OCI-LY7 (cell line): ENCODE measurements around the gene DEXI. TPM values are rescaled to one million over a fixed set of nuclear protein-coding genes. Genes with fewer than 3 reads are reported as not detected.
A peak's percentile ranks its signal among the peaks of the same experiment; 100 is the strongest.

ENCODE experiments used
- BruUV-seq: library from RNA; stranded (reverse); fragments of 400-500 nt; replicated peaks from 2 replicates; lab custom pipeline; 2021; lab: Mats Ljungman, UMichigan
- CTCF ChIA-PET: fragments of 300-600 bp; sonication (Branson Sonifier 250); formaldehyde crosslinking; loops from one replicate; lab custom pipeline; 2022; ENCODE audit warnings: antibody characterized with exemption; ENCODE audit not compliant: unreplicated experiment; lab: Charles Lee
- POLR2A ChIA-PET: fragments of 300-600 bp; sonication (Branson Sonifier 250); formaldehyde crosslinking; loops from one replicate; lab custom pipeline; 2022; ENCODE audit warnings: antibody characterized with exemption; lab: Charles Lee
- DNase-seq: peaks from one replicate; pipeline ENCODE4 v3.0.0-alpha.2; 2015; ENCODE audit warnings: low spot score
- H2AFZ ChIP-seq: fragments of 200-600 bp; sonication (generic), shearing (Covaris generic); 2 replicates; pipeline ENCODE4 v1.6.1; 2014; ENCODE audit warnings: mild to moderate bottlenecking, antibody characterized with exemption, low read length, moderate library complexity
- H3K27ac ChIP-seq: fragments of 200-600 bp; sonication (generic); 2 replicates; pipeline ENCODE4 v1.5.1; 2014; ENCODE audit warnings: mixed run types, low read depth, mild to moderate bottlenecking, moderate library complexity, low read length, inconsistent platforms; ENCODE audit not compliant: poor library complexity, severe bottlenecking
- H3K36me3 ChIP-seq: fragments of 200-600 bp; sonication (generic); 2 replicates; pipeline ENCODE4 v1.6.1; 2014; ENCODE audit warnings: mild to moderate bottlenecking, antibody characterized with exemption, low read length, moderate library complexity, mixed read lengths; ENCODE audit not compliant: insufficient read depth
- H3K4me1 ChIP-seq: fragments of 200-600 bp; sonication (generic); 2 replicates; pipeline ENCODE4 v1.5.1; 2014; ENCODE audit warnings: mild to moderate bottlenecking, low read length; ENCODE audit not compliant: insufficient read depth, poor library complexity, severe bottlenecking
- H3K4me2 ChIP-seq: fragments of 200-600 bp; sonication (generic); 2 replicates; pipeline ENCODE4 v1.6.1; 2014; ENCODE audit warnings: mild to moderate bottlenecking, low read length
- H3K4me3 ChIP-seq: fragments of 200-600 bp; sonication (generic); 2 replicates; pipeline ENCODE4 v1.5.1; 2014; ENCODE audit warnings: mild to moderate bottlenecking, low read depth, low read length; ENCODE audit not compliant: poor library complexity, severe bottlenecking
- H3K79me2 ChIP-seq: fragments of 200-600 bp; sonication (generic); 2 replicates; pipeline ENCODE4 v1.6.1; 2016; ENCODE audit warnings: low read depth, mild to moderate bottlenecking, low read length, moderate library complexity, mixed read lengths; ENCODE audit not compliant: insufficient read depth
- H3K9me2 ChIP-seq: fragments of 200-600 bp; sonication (generic); 2 replicates; pipeline ENCODE4 v1.6.1; 2016; ENCODE audit warnings: mild to moderate bottlenecking, low read length, mixed read lengths; ENCODE audit not compliant: insufficient read depth
- H3K9me3 ChIP-seq: fragments of 200-600 bp; sonication (generic); 2 replicates; pipeline ENCODE4 v1.6.1; 2014; ENCODE audit warnings: mild to moderate bottlenecking, mixed run types, low read length, mixed read lengths
- H4K20me1 ChIP-seq: fragments of 200-600 bp; sonication (generic); 2 replicates; pipeline ENCODE4 v1.6.1; 2014; ENCODE audit warnings: mild to moderate bottlenecking, antibody characterized with exemption, low read length, moderate library complexity, mixed read lengths; ENCODE audit not compliant: insufficient read depth
- EZH2phosphoT487 ChIP-seq: fragments of 200-600 bp; sonication (generic); IDR thresholded peaks from 2 replicates; pipeline ENCODE4 v1.6.1; 2018; ENCODE audit warnings: low read depth, borderline replicate concordance, mild to moderate bottlenecking, mixed run types, antibody characterized with exemption, low read length, moderate library complexity, mixed read lengths
- intact Hi-C: fragments of 100-400 bp; cut with micrococcal nuclease; formaldehyde crosslinking; loops from one replicate; pipeline ENCODE4 v1.10.0; 2022; ENCODE audit not compliant: unreplicated experiment
- total RNA-seq, 2 experiments: library from RNA; depleted of rRNA in 1 of 2; stranded (reverse); fragments of >200 nt in 1 of 2; shearing (Covaris generic) in 1 of 2; gene quantifications; 2 replicates each; pipeline ENCODE4 v1.2.3, GENCODE V29; 2014 to 2022
- TF ChIP-seq, protein P1 (sequence below): fragments of 200-600 bp; sonication (generic); conservative IDR thresholded peaks from 2 replicates; pipeline ENCODE4 v1.5.1; 2014; ENCODE audit warnings: mild to moderate bottlenecking, antibody characterized with exemption, low read length, moderate library complexity, mixed read lengths

DEXI gene
- total RNA-seq, 2 experiments from 2014 or later: 15.1 to 17.6 TPM

DNA sequence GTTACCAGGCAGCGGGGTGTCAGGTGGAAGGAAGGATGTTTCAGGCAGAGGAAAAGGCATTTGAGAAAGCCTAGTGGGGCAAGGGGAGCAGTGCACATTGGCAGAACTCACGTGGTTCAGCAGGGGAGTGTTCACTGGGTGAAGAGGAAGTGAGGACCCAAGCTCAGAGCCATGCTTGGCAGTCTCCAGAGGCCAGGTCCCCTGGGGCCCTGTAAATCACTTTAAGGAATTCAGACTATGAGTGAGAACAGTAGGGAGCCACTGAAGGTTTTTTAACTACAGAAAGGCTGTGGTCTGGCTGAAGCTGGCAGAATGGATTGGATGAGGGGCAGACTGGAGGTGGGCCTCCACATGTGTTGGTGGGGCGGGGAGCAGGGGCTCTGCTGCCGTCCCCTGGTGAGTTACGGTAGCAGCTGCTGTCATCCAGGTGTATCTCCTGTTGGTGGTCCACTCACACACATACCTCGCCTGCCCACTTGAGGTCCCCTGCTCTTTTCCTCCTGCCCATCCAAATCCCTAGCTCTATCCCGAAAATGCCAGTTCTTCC is 7.2 kb upstream of the DEXI start:
- intact Hi-C loops: loop anchor here (10.0 kb wide), 2 partner anchors 565 to 1855 kb away; partner anchors contain the start of genes ATF7IP2 and HAPSTR1
- peak overlapping the region; percentile 73 for H3K27ac ChIP-seq

DNA sequence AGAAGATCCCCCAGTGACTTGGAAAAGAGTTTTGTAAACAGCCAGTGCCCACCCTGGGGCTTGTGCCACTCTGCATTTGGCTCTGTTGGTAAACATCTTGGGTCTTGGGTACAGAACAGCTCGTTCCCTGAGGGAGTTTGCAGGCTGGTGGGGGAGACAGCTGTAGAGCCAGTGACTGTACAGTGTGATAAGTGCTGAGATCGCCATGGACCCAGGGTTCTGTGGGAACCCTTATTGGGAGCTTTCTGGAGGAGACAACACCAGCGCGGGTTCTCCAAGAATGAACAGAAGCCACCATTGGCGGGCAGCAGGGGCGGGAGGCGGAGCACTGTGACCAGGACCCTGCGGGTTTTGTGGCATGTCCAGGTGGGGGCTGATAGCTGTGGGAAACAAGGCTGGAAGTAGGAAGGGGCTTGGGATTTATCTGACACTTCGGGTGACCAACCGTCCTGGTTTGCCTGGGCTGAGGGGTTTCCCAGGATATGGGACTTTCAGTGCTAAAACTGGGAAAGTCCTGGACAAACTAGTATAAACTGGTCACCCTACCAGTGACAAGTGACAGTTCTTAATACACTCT is 5.0 kb upstream of the DEXI start:
- intact Hi-C loops: loop anchor here (10.0 kb wide), 2 partner anchors 562 to 1852 kb away; partner anchors contain the start of genes ATF7IP2 and HAPSTR1
- peak overlapping the region; percentile 88 for H3K4me2 ChIP-seq
- H3K9me3 ChIP-seq: no peaks in the 10 kb centered on the region
- peaks cover 67% of the 10 kb centered on the region for H3K79me2 ChIP-seq
- H3K9me2 ChIP-seq: no peaks in the 10 kb centered on the region
- DNase-seq: no peak
- H3K4me3 ChIP-seq: no peak overlapping the region
- H3K4me1 ChIP-seq: peaks cover 72% of the 10 kb centered on the region
- H4K20me1 ChIP-seq: peaks cover 13% of the 10 kb centered on the region; the same call in 1 of the 2 replicates
- H2AFZ ChIP-seq: no peak overlapping the region
- no peak overlapping the region for H3K27ac ChIP-seq
- peaks cover 10% of the 10 kb centered on the region; the same call in 1 of the 2 replicates for H3K36me3 ChIP-seq
- ChIA-PET POLR2A (no interaction called here), CTCF (no interaction called here)
- BruUV-seq: no TSS peak
- TF ChIP-seq, protein P1, sequence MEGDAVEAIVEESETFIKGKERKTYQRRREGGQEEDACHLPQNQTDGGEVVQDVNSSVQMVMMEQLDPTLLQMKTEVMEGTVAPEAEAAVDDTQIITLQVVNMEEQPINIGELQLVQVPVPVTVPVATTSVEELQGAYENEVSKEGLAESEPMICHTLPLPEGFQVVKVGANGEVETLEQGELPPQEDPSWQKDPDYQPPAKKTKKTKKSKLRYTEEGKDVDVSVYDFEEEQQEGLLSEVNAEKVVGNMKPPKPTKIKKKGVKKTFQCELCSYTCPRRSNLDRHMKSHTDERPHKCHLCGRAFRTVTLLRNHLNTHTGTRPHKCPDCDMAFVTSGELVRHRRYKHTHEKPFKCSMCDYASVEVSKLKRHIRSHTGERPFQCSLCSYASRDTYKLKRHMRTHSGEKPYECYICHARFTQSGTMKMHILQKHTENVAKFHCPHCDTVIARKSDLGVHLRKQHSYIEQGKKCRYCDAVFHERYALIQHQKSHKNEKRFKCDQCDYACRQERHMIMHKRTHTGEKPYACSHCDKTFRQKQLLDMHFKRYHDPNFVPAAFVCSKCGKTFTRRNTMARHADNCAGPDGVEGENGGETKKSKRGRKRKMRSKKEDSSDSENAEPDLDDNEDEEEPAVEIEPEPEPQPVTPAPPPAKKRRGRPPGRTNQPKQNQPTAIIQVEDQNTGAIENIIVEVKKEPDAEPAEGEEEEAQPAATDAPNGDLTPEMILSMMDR: 0 out of 2 replicates have a peak, but pooled peaks have one; percentile 29
- TF ChIP-seq EZH2phosphoT487: no peak

More for the DNA sequence above, 7.2 kb upstream of the DEXI start:
- ChIA-PET POLR2A (interaction anchor here (0.6 to 1.6 kb wide), 6 partner anchors 10 to 579 kb away, joined by 3 to 6 read pairs (median 3); partner anchors contain the start of genes CIITA and SOCS1), CTCF (interaction anchor here (0.6 kb wide), 1 partner anchor 131 kb away, joined by 8 read pairs; the partner anchor contains the start of gene TVP23A)
- H4K20me1 ChIP-seq: peaks cover 13% of the 10 kb centered on the region; the same call in 1 of the 2 replicates
- peak overlapping the region; percentile 77 for H3K4me2 ChIP-seq
- TF ChIP-seq, protein P1: peak; percentile 75
- no peak for TF ChIP-seq EZH2phosphoT487
- H3K79me2 ChIP-seq: peaks cover 76% of the 10 kb centered on the region
- DNase-seq: peak; percentile 93
- peak overlapping the region; percentile 32; the same call in 1 of the 2 replicates for H2AFZ ChIP-seq
- peaks cover 10% of the 10 kb centered on the region; the same call in 1 of the 2 replicates for H3K36me3 ChIP-seq
- no peaks in the 10 kb centered on the region for H3K9me3 ChIP-seq
- peak overlapping the region; percentile 56 for H3K4me3 ChIP-seq
- H3K4me1 ChIP-seq: peaks cover 65% of the 10 kb centered on the region
- no peaks in the 10 kb centered on the region for H3K9me2 ChIP-seq
- no TSS peak for BruUV-seq
